ENCODE measurements around the gene TMEM259. TPM values are rescaled to one million over a fixed set of nuclear protein-coding genes. Genes with fewer than 3 reads are reported as not detected.

TMEM259 gene
- total and polyA plus RNA-seq, 2 experiments from 2014 or later: 82.8 to 196 TPM

DNA sequence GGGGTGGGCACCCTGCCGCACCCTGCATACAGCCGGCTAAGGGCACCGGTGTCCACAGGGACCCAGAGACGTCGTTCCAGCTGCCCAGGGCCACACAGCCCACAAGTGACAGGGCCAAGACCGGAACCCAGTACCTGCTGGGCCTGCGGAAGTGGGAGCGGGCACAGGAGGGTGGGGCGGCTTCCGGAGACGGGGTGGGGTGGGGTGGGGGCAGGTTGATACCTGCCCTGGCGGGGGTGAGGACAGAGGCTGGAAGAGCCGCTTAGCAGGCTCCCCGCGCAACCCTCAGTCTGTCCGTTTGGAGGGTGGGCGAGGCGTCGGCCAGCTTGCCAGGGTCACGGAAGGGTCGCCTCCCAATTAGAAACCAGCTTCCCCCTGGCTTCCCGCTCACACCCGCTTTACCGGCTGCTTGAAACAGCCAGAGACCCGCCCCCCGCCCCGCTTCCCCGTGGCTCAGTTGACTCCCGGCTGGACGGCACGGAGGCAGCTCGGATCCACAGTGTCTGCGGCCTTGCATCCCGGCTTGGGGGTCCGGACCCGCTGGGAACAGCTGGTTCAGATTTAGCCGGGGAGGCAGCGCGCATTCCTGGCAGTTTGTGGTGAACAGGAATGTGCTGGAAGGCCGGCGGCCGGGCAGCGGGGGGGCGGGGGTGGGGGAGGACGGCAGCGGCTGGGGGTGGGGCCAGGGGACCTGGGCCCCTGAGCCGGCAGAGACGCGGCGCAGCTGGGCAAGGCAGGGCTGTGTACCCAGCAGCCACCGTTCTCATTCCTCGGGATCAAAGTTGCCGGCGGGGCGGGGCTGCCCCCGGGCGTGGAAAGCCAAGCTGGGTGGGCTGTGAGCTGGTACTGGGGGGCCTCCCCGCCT lies 7.4 kb upstream of the TMEM259 start:
- peaks cover 20% of the 10 kb centered on the region for H3K36me3 ChIP-seq (ENCODE audit: insufficient read depth)
- no peak overlapping the region for H2AFZ ChIP-seq
- Mint-ChIP-seq H3K4me3 (peak overlapping the region; percentile 95), H3K27ac (peak overlapping the region; percentile 85; the same call in 1 of the 2 replicates), H3K9me3 (no peaks in the 10 kb centered on the region), H3K4me1 (peaks cover 14% of the 10 kb centered on the region), H3K27me3 (ENCODE audit: insufficient read depth, low read depth, poor library complexity) (peaks cover 29% of the 10 kb centered on the region), H3K36me3 (ENCODE audit: low read depth) (peaks cover 38% of the 10 kb centered on the region)
- DNase-seq (ENCODE audit: low spot score): peak; percentile 92
- ATAC-seq: peak; percentile 21
- H3F3A ChIP-seq (replicated peaks; ENCODE audit: low read depth): peaks cover 25% of the 10 kb centered on the region
- peaks cover 50% of the 10 kb centered on the region for H3K79me2 ChIP-seq (replicated peaks; ENCODE audit: insufficient read depth)
- H3K27ac ChIP-seq (ENCODE audit: low read depth): peak overlapping the region; percentile 98
- TF ChIP-seq EZH2phosphoT487 (IDR thresholded peaks at IDR 0.05; ENCODE audit: unreplicated experiment): no peak
- TF ChIP-seq POLR2AphosphoS5 (IDR thresholded peaks at IDR 0.05; ENCODE audit: low read depth): peak; percentile 29
- H3K9me2 ChIP-seq (ENCODE audit: insufficient read depth): no peaks in the 10 kb centered on the region
- H3K27me3 ChIP-seq (ENCODE audit: insufficient read depth): no peaks in the 10 kb centered on the region
- peaks cover 8% of the 10 kb centered on the region for H3K4me1 ChIP-seq (ENCODE audit: insufficient read depth)
- H4K20me1 ChIP-seq (replicated peaks; ENCODE audit: insufficient read depth): peaks cover 20% of the 10 kb centered on the region
- peak overlapping the region; percentile 99 for H3K4me2 ChIP-seq
- H3K4me3 ChIP-seq: peak overlapping the region; percentile 99

- Mint-ChIP-seq H3K36me3 (ENCODE audit: low read depth) (peaks cover 31% of the 10 kb centered on the region), H3K4me3 (peak overlapping the region; percentile 95), H3K4me1 (peaks cover 14% of the 10 kb centered on the region), H3K27me3 (ENCODE audit: insufficient read depth, low read depth, poor library complexity) (peaks cover 24% of the 10 kb centered on the region), H3K27ac (peak overlapping the region; percentile 85; the same call in 1 of the 2 replicates), H3K9me3 (no peaks in the 10 kb centered on the region)
- no peak for DNase-seq (ENCODE audit: low spot score)
- peaks cover 14% of the 10 kb centered on the region for H4K20me1 ChIP-seq (replicated peaks; ENCODE audit: insufficient read depth)
- peak overlapping the region; percentile 98 for H3K27ac ChIP-seq (ENCODE audit: low read depth)
- no peak overlapping the region for H2AFZ ChIP-seq
- peak; percentile 2 for ATAC-seq
- H3K9me2 ChIP-seq (ENCODE audit: insufficient read depth): no peaks in the 10 kb centered on the region
- no peaks in the 10 kb centered on the region for H3K27me3 ChIP-seq (ENCODE audit: insufficient read depth)
- peaks cover 21% of the 10 kb centered on the region for H3F3A ChIP-seq (replicated peaks; ENCODE audit: low read depth)
- peaks cover 45% of the 10 kb centered on the region for H3K79me2 ChIP-seq (replicated peaks; ENCODE audit: insufficient read depth)
- H3K4me2 ChIP-seq: peak overlapping the region; percentile 99
- TF ChIP-seq, protein P1, sequence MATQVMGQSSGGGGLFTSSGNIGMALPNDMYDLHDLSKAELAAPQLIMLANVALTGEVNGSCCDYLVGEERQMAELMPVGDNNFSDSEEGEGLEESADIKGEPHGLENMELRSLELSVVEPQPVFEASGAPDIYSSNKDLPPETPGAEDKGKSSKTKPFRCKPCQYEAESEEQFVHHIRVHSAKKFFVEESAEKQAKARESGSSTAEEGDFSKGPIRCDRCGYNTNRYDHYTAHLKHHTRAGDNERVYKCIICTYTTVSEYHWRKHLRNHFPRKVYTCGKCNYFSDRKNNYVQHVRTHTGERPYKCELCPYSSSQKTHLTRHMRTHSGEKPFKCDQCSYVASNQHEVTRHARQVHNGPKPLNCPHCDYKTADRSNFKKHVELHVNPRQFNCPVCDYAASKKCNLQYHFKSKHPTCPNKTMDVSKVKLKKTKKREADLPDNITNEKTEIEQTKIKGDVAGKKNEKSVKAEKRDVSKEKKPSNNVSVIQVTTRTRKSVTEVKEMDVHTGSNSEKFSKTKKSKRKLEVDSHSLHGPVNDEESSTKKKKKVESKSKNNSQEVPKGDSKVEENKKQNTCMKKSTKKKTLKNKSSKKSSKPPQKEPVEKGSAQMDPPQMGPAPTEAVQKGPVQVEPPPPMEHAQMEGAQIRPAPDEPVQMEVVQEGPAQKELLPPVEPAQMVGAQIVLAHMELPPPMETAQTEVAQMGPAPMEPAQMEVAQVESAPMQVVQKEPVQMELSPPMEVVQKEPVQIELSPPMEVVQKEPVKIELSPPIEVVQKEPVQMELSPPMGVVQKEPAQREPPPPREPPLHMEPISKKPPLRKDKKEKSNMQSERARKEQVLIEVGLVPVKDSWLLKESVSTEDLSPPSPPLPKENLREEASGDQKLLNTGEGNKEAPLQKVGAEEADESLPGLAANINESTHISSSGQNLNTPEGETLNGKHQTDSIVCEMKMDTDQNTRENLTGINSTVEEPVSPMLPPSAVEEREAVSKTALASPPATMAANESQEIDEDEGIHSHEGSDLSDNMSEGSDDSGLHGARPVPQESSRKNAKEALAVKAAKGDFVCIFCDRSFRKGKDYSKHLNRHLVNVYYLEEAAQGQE (IDR thresholded peaks at IDR 0.05; ENCODE audit: unreplicated experiment): no peak
- TF ChIP-seq NANOG (IDR thresholded peaks at IDR 0.05; ENCODE audit: borderline replicate concordance) (no peak), CREB1 (CRISPR knock-in tag; IDR thresholded peaks at IDR 0.05; ENCODE audit: low read depth) (no peak), STAT1 (IDR thresholded peaks at IDR 0.05; ENCODE audit: unreplicated experiment) (no peak), ZNF114 (CRISPR knock-in tag; IDR thresholded peaks at IDR 0.05) (no peak)
- TF ChIP-seq, protein P2, sequence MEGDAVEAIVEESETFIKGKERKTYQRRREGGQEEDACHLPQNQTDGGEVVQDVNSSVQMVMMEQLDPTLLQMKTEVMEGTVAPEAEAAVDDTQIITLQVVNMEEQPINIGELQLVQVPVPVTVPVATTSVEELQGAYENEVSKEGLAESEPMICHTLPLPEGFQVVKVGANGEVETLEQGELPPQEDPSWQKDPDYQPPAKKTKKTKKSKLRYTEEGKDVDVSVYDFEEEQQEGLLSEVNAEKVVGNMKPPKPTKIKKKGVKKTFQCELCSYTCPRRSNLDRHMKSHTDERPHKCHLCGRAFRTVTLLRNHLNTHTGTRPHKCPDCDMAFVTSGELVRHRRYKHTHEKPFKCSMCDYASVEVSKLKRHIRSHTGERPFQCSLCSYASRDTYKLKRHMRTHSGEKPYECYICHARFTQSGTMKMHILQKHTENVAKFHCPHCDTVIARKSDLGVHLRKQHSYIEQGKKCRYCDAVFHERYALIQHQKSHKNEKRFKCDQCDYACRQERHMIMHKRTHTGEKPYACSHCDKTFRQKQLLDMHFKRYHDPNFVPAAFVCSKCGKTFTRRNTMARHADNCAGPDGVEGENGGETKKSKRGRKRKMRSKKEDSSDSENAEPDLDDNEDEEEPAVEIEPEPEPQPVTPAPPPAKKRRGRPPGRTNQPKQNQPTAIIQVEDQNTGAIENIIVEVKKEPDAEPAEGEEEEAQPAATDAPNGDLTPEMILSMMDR (conservative IDR thresholded peaks at IDR 0.05; ENCODE audit: low read depth in 2 of 2): no peak
- H3K4me1 ChIP-seq (ENCODE audit: insufficient read depth): peaks cover 8% of the 10 kb centered on the region
- peak overlapping the region; percentile 99 for H3K4me3 ChIP-seq
- peaks cover 15% of the 10 kb centered on the region for H3K36me3 ChIP-seq (ENCODE audit: insufficient read depth)
These were observed 6.7 kb upstream of the TMEM259 start for GRCh38 chr19:1027650-1028061.

Data from GM23338 (cell line).